Mammary epithelial cell (primary cell): ENCODE measurements around the gene TAF3.

Experiments
- EZH2 ChIP-seq: IDR thresholded peaks from 2 replicates; pipeline ENCODE4 v1.6.1; 2012; ENCODE audit warnings: low read length, inconsistent platforms, borderline replicate concordance
- TF ChIP-seq, protein P1 (sequence below), 2 donors: IDR thresholded peaks in 1 of 2; conservative IDR thresholded peaks in 1 of 2; 2 replicates each; pipeline ENCODE4 v1.5.1; 2011 to 2012; ENCODE audit warnings: inconsistent platforms in 2 of 2, low read length in 2 of 2, mild to moderate bottlenecking in 2 of 2, control low read depth in 1 of 2, low read depth in 1 of 2; ENCODE audit not compliant: insufficient read depth in 1 of 2; ENCODE audit errors: extremely low read depth in 1 of 2

DNA sequence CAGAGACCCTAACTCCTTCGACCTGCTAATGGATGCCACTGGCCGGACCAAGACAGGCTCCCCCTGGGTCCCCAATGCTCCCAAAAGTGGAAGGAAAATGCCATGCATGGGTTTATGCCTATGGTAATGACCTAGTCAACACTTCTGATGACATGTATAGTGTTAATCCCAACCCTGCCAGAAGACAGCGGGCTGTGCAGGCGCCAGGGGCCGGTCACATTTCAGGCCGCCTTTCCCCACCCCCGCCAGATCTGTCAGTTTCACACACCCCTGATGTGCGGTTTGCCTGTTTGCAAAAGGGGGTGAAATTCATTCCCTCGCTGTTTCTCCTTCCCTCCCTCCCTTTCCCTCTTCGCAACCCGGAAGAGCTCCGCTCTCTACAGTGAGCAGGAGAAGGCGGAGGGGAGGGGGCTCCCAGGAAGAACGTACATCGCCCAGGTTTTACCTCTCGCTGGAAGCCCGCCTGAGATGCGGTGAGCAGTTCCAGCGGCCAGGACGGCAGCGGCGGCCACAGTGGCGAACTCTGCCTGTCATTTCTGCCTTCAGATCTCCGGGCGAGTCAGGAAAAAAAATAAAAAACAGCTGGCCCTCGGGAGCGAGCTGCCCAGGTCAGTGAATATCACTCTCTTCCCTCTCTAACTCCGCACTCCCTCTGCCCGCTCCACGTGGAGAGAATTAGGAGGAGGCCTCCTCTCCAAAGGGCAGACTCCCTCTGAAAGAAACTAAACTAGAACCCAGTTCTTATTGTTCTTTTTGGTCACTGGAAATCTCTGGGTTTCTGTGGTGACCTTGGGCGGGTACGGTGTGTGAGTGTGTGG, 226.8 kb downstream of the TAF3 start:
- TF ChIP-seq, protein P1, sequence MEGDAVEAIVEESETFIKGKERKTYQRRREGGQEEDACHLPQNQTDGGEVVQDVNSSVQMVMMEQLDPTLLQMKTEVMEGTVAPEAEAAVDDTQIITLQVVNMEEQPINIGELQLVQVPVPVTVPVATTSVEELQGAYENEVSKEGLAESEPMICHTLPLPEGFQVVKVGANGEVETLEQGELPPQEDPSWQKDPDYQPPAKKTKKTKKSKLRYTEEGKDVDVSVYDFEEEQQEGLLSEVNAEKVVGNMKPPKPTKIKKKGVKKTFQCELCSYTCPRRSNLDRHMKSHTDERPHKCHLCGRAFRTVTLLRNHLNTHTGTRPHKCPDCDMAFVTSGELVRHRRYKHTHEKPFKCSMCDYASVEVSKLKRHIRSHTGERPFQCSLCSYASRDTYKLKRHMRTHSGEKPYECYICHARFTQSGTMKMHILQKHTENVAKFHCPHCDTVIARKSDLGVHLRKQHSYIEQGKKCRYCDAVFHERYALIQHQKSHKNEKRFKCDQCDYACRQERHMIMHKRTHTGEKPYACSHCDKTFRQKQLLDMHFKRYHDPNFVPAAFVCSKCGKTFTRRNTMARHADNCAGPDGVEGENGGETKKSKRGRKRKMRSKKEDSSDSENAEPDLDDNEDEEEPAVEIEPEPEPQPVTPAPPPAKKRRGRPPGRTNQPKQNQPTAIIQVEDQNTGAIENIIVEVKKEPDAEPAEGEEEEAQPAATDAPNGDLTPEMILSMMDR (conservative IDR thresholded peaks at IDR 0.05 in 1 of 2, IDR thresholded peaks at IDR 0.05 in 1 of 2; ENCODE audit: extremely low read depth in 1 of 2, insufficient read depth in 1 of 2, low read depth in 1 of 2, low read length in 2 of 2), result no peak
- TF ChIP-seq EZH2, result no peak
